Stomach (tissue), 9 donors: Measurements from ENCODE around the gene IRF6. TPM values are rescaled to one million over a fixed set of nuclear protein-coding genes. Genes with fewer than 3 reads are reported as not detected.

Source experiments
- DNase-seq, 2 donors: peaks; one replicate each; pipeline versions ENCODE4 v3.0.0 to v3.0.0-alpha.2; 2013 to 2019
- H3K27ac ChIP-seq, 5 donors: fragments of 200-600 bp in 4 of 5; sonication (generic) in 4 of 5; one replicate each; pipeline ENCODE4 v1.5.1; 2013 to 2019; ENCODE audit warnings: mild to moderate bottlenecking in 1 of 5, moderate library complexity in 1 of 5
- H3K27me3 ChIP-seq, 3 donors: fragments of 200-600 bp; sonication (generic); one replicate each; pipeline ENCODE4 v1.5.1; 2017 to 2019; ENCODE audit warnings: mixed run types in 1 of 3
- H3K36me3 ChIP-seq, 4 donors: fragments of 200-600 bp; sonication (generic); 1 replicate in 3 of 4; 2 replicates in 1 of 4; pipeline ENCODE4 v1.5.1; 2016 to 2019
- H3K4me1 ChIP-seq, 4 donors: fragments of 200-600 bp; sonication (generic); one replicate each; pipeline ENCODE4 v1.5.1; 2016 to 2019
- H3K4me3 ChIP-seq, 4 donors: fragments of 200-600 bp; sonication (generic) in 3 of 4; one replicate each; pipeline ENCODE4 v1.5.1; 2016 to 2019; ENCODE audit warnings: mild to moderate bottlenecking in 1 of 4
- H3K9me3 ChIP-seq, 4 donors: fragments of 200-600 bp; sonication (generic); one replicate each; pipeline ENCODE4 v1.5.1; 2016 to 2019
- EP300 ChIP-seq: sonication (generic); formaldehyde crosslinking; IDR thresholded peaks from one replicate; pipeline ENCODE4 v1.6.1; 2017; ENCODE audit warnings: antibody characterized with exemption
- POLR2A ChIP-seq, 4 donors: fragments of 450-650 bp; IDR thresholded peaks; one replicate each; pipeline ENCODE4 v1.6.1; 2016; ENCODE audit warnings: antibody characterized with exemption in 4 of 4, control low read depth in 2 of 4, mild to moderate bottlenecking in 1 of 4, moderate library complexity in 1 of 4
- POLR2AphosphoS5 ChIP-seq, 3 donors: sonication (generic); formaldehyde crosslinking; IDR thresholded peaks; one replicate each; pipeline ENCODE4 v1.6.1; 2016; ENCODE audit warnings: antibody characterized with exemption in 3 of 3
- WGBS, 5 donors: extraction: QIAGEN DNeasy Blood & Tissue Kit in 3 of 5; methylation state at CpG; one replicate each; pipeline versions ENCODE4 v1.1.5 to v1.1.7; 2013 to 2018; 5-methylcytosine and 5-hydroxymethylcytosine counted together
- intact Hi-C: fragments of 100-400 bp; cut with DNase I; formaldehyde crosslinking; loops from one replicate; pipeline ENCODE4 v1.15.1; 2023; ENCODE audit warnings: low total_unique reads
- polyA plus RNA-seq, 3 donors: library from polyadenylated mRNA; stranded (reverse); fragments of 200-250 nt; gene quantifications; one replicate each; pipeline ENCODE4 v1.2.3, GENCODE V29; 2013
- total RNA-seq, 5 donors: library from RNA; depleted of rRNA; stranded (reverse); fragments of >200 nt; gene quantifications; one replicate each; pipeline versions ENCODE4 v1.1.0 to v1.2.3, GENCODE V29; 2014 to 2016
- TF ChIP-seq, protein P1 (sequence below), 7 experiments: fragments of 450-650 bp in 4 of 7; fragments of 200-600 bp in 3 of 7; sonication (generic) in 3 of 7; IDR thresholded peaks; one replicate each; pipeline ENCODE4 v1.5.1; 2016 to 2019; ENCODE audit warnings: antibody characterized with exemption in 7 of 7, control low read depth in 2 of 7, mild to moderate bottlenecking in 1 of 7
- donor health status: healthy with polysubstance abuse.
- donor health status: Bipolar disorder and iron deficiency.
- donor health status: healthy.

The IRF6 gene
- total and polyA plus RNA-seq, 8 donors: 11.6 to 64.8 (median 26.5) TPM

DNA sequence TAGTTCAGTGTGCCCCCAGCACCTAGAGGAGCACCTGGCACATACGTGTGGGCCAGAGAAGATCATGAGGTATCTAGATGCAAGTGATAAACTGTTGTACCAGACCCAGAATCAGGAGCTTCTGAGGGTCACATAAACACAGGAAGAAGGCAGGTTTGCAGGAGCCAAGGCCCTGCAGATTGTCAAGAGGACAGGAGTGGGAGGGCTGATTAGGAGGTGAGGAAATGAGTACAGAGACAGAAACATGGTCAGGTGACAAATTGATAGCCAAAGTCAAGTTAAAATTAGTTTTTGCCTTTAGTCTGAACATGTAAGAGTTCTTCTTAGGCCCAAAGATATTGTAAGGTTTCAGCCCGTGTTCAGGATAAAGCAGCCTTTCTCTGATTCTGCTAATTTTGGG lies 64.1 kb downstream of the IRF6 start:
- Histone ChIP-seq H3K27ac (peak overlapping the region in 2 of 5 donors; percentile 8 to 19), H3K27me3 (no peaks in the 10 kb centered on the region), H3K4me1 (peaks cover 0 to 19% (median 8%) of the 10 kb centered on the region in 4 donors), H3K36me3 (no peaks in the 10 kb centered on the region), H3K9me3 (no peaks in the 10 kb centered on the region), H3K4me3 (no peak overlapping the region)
- TF ChIP-seq EP300: no peak
- no peak for TF ChIP-seq POLR2AphosphoS5 (IDR thresholded peaks at IDR 0.05)
- no peak for TF ChIP-seq POLR2A (IDR thresholded peaks at IDR 0.05)
- TF ChIP-seq, protein P1, sequence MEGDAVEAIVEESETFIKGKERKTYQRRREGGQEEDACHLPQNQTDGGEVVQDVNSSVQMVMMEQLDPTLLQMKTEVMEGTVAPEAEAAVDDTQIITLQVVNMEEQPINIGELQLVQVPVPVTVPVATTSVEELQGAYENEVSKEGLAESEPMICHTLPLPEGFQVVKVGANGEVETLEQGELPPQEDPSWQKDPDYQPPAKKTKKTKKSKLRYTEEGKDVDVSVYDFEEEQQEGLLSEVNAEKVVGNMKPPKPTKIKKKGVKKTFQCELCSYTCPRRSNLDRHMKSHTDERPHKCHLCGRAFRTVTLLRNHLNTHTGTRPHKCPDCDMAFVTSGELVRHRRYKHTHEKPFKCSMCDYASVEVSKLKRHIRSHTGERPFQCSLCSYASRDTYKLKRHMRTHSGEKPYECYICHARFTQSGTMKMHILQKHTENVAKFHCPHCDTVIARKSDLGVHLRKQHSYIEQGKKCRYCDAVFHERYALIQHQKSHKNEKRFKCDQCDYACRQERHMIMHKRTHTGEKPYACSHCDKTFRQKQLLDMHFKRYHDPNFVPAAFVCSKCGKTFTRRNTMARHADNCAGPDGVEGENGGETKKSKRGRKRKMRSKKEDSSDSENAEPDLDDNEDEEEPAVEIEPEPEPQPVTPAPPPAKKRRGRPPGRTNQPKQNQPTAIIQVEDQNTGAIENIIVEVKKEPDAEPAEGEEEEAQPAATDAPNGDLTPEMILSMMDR (IDR thresholded peaks at IDR 0.05): no peak
- no peak for DNase-seq
- WGBS, 5 donors: 40 to 76% (median 61%) methylated on average over 2 of the region's 2 CpGs
- intact Hi-C loops: loop anchor here (5.0 kb wide), 1 partner anchor 165 kb away; no protein-coding TSS in a partner anchor

DNA sequence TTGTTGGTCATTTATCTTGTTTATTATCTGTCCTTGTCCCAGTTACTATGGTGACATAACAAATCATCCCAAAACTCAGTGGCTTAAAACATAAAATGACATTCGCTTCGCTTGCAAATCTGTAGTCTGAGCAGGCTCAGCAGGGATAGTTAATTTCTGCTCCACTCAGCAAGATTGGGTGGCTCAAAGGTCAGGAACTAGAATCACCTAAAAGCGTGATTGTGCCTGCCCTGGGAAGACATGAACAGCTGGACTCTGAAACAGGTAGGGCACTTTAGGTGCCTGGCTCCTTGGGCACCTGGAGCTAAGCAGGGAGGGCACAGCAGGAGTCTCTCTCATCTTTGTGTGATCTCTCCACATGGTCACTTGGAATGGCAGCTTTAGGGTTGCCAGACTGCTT lies 64.7 kb downstream of the IRF6 start:
- 81 to 94% (median 85%) methylated on average over 3 of the region's 3 CpGs for WGBS, 5 donors
- intact Hi-C loops: loop anchor here (5.0 kb wide), 1 partner anchor 164 kb away; no protein-coding TSS in a partner anchor
- H3K27ac ChIP-seq: no peak overlapping the region
- H3K4me1 ChIP-seq: peaks cover 0 to 19% (median 8%) of the 10 kb centered on the region in 4 donors
- TF ChIP-seq, protein P1 (IDR thresholded peaks at IDR 0.05): no peak
- no peak for TF ChIP-seq EP300
- no peak for TF ChIP-seq POLR2A (IDR thresholded peaks at IDR 0.05)
- no peak for TF ChIP-seq POLR2AphosphoS5 (IDR thresholded peaks at IDR 0.05)
- DNase-seq: no peak
- H3K4me3 ChIP-seq: no peak overlapping the region
- H3K9me3 ChIP-seq: no peaks in the 10 kb centered on the region
- no peaks in the 10 kb centered on the region for H3K27me3 ChIP-seq
- no peaks in the 10 kb centered on the region for H3K36me3 ChIP-seq

DNA sequence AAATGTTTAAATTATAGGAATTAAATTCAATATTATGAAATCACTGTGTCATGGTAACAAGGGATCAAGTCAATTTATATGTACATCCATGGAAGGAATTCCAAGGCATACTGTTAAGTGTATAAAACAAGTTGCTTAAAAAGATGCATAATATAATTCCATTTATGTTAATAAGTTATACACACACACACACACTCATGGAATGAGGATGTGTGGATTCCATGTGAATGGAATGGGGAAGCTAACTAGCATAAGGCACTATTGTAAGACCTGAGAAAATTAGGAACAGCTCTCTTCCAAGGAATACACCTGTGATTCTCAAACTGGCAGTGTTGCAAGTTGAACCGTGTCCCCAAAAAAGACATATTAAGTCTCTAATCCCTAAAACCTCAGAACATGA lies 67.7 kb downstream of the IRF6 start:
- H3K36me3 ChIP-seq: no peaks in the 10 kb centered on the region
- WGBS, 5 donors: 80 to 92% (median 91%) methylated on average over 1 of the region's 1 CpG
- no peaks in the 10 kb centered on the region for H3K27me3 ChIP-seq
- TF ChIP-seq POLR2AphosphoS5 (IDR thresholded peaks at IDR 0.05): no peak
- H3K4me1 ChIP-seq: peaks cover 0 to 16% (median 8%) of the 10 kb centered on the region in 4 donors
- DNase-seq: no peak
- intact Hi-C loops: no loop called here
- no peaks in the 10 kb centered on the region for H3K9me3 ChIP-seq
- no peak overlapping the region for H3K27ac ChIP-seq
- H3K4me3 ChIP-seq: no peak overlapping the region

DNA sequence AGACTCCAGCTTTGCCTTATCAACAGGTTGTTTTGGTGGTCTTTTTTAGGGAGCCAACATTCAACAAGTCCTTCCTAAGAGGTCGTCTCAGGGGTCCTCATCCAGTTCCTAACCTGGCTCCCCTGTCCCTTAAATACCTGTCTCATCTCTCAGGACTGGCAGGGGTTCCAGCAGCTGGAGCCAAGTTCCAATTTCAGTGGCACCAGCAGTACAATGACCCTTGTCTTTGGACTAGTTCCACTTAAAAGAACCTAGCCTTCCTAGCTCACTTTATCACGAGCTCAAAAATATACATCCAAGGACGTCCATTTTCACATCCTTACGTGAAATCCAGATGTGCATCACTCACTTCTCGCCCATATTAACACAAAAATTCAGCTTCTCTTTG lies 68.8 kb downstream of the IRF6 start:
- H3K9me3 ChIP-seq: no peaks in the 10 kb centered on the region
- TF ChIP-seq, protein P1 (IDR thresholded peaks at IDR 0.05): no peak
- no peak for DNase-seq
- H3K36me3 ChIP-seq: no peaks in the 10 kb centered on the region
- H3K27me3 ChIP-seq: no peaks in the 10 kb centered on the region
- H3K4me3 ChIP-seq: no peak overlapping the region
- 79 to 84% (median 84%) methylated on average over 5 of the region's 5 CpGs for WGBS, 5 donors
- H3K4me1 ChIP-seq: peaks cover 0 to 6% (median 2%) of the 10 kb centered on the region in 4 donors
- H3K27ac ChIP-seq: no peak overlapping the region
- intact Hi-C loops: no loop called here

DNA sequence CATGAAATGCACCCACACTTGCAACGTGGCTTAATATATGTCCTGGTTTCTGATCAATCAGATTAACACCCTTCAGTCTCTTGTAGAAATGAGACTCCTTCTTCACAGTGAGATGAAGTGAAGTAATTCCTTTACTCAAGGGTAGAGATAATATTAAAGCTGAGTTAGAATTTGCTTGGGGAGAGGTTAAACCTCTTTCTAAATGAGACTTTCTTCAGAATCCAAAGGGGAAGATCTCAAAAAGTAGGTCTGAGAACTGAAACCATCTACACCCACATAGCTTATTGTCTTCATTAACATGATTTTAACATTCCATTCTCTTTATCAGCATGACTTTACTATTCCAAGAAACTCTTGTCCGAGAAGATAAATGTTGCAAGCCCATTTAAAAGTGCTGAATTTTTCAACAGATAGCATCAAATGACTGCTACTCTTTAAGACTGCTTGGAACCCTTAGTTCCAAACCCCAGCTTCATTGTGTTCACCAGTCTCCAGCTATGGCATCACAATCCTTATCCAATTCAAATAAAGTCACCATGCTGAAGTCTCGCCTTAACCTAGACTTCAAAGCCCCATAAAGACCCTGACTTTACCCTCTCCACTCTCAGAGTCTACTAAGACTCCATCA lies 69.3 kb downstream of the IRF6 start:
- intact Hi-C loops: no loop called here
- no peaks in the 10 kb centered on the region for H3K27me3 ChIP-seq
- H3K4me3 ChIP-seq: no peak overlapping the region
- H3K9me3 ChIP-seq: no peaks in the 10 kb centered on the region
- H3K27ac ChIP-seq: no peak overlapping the region
- DNase-seq: no peak
- H3K36me3 ChIP-seq: no peaks in the 10 kb centered on the region
- TF ChIP-seq EP300 (no peak), POLR2AphosphoS5 (IDR thresholded peaks at IDR 0.05) (no peak), POLR2A (IDR thresholded peaks at IDR 0.05) (no peak)
- TF ChIP-seq, protein P1 (IDR thresholded peaks at IDR 0.05): no peak
- 63 to 80% (median 66%) methylated on average over 3 of the region's 3 CpGs for WGBS, 5 donors
- peaks cover 0 to 1% (median 0%) of the 10 kb centered on the region in 4 donors for H3K4me1 ChIP-seq
